H1 (cell line): ENCODE data around the gene PSKH1. TPM values are rescaled to one million over a fixed set of nuclear protein-coding genes. Genes with fewer than 3 reads are reported as not detected.

Experiments used
- CTCF ChIA-PET: fragments of 300-600 bp; sonication (Branson Sonifier 250); formaldehyde crosslinking; loops from one replicate; lab custom pipeline; 2021; ENCODE audit not compliant: partially characterized antibody; lab: Charles Lee
- POLR2A ChIA-PET: fragments of 300-600 bp; sonication (Branson Sonifier 250); formaldehyde crosslinking; loops from one replicate; lab custom pipeline; 2021; ENCODE audit warnings: inconsistent platforms; ENCODE audit not compliant: partially characterized antibody; lab: Charles Lee
- DNase-seq, 2 experiments: peaks; one replicate each; pipeline versions ENCODE4 v3.0.0 to v3.0.0-alpha.2; 2010 to 2022; ENCODE audit warnings: low spot score in 2 of 2, low read depth in 1 of 2, mixed read lengths in 1 of 2
- FAIRE-seq: peaks from 2 replicates; lab custom pipeline; 2011; peaks lifted over from hg19 to GRCh38; lab: Jason Lieb, UNC
- H2AFZ ChIP-seq: 2 replicates; pipeline ENCODE4 v1.8.1; 2012; ENCODE audit warnings: low read length, inconsistent platforms
- H2AK5ac ChIP-seq: 2 replicates; pipeline ENCODE4 v1.6.1; 2013; ENCODE audit warnings: low read depth, low read length
- H2BK120ac ChIP-seq: replicated peaks from 2 replicates; pipeline ENCODE3; 2013; ENCODE audit warnings: low read depth, low read length, inconsistent platforms
- H2BK12ac ChIP-seq: 2 replicates; pipeline ENCODE4 v1.6.1; 2013; ENCODE audit warnings: low read depth, low read length
- H2BK15ac ChIP-seq: 2 replicates; pipeline ENCODE4 v1.6.1; 2013; ENCODE audit warnings: low read length
- H2BK20ac ChIP-seq: 2 replicates; pipeline ENCODE4 v1.6.1; 2013; ENCODE audit warnings: low read length
- H2BK5ac ChIP-seq: 2 replicates; pipeline ENCODE4 v1.6.1; 2013; ENCODE audit warnings: low read depth, low read length
- H3K14ac ChIP-seq: 2 replicates; pipeline ENCODE4 v1.6.1; 2013; ENCODE audit warnings: inconsistent platforms; ENCODE audit not compliant: insufficient read length
- H3K18ac ChIP-seq: 2 replicates; pipeline ENCODE4 v1.6.1; 2013; ENCODE audit warnings: low read length; ENCODE audit errors: extremely low read depth
- H3K23ac ChIP-seq: 2 replicates; pipeline ENCODE4 v1.6.1; 2013; ENCODE audit warnings: inconsistent platforms; ENCODE audit not compliant: insufficient read length
- H3K23me2 ChIP-seq: 2 replicates; pipeline ENCODE4 v1.6.1; 2013; ENCODE audit warnings: low read depth, low read length
- H3K27ac ChIP-seq: 2 replicates; pipeline ENCODE4 v1.6.1; 2011; ENCODE audit warnings: low read depth, low read length, inconsistent platforms
- H3K27me3 ChIP-seq, 4 experiments: replicated peaks in 1 of 4; 1 replicate in 1 of 4; 2 replicates in 3 of 4; pipeline versions ENCODE4 v1.6.1 to v1.8.1; 2011 to 2013; ENCODE audit warnings: low read length in 3 of 4, mild to moderate bottlenecking in 3 of 4, inconsistent platforms in 2 of 4, mixed read lengths in 2 of 4, moderate library complexity in 1 of 4; ENCODE audit not compliant: control insufficient read depth in 3 of 4, insufficient read depth in 3 of 4; ENCODE audit errors: extremely low read depth in 1 of 4
- H3K36me3 ChIP-seq, 4 experiments: 2 replicates each; pipeline versions ENCODE4 v1.6.1 to v1.8.1; 2011 to 2013; ENCODE audit warnings: mild to moderate bottlenecking in 4 of 4, low read length in 3 of 4, moderate library complexity in 2 of 4, control low read depth in 1 of 4, inconsistent platforms in 1 of 4; ENCODE audit not compliant: insufficient read depth in 4 of 4, control insufficient read depth in 2 of 4
- H3K4ac ChIP-seq: replicated peaks from 2 replicates; pipeline ENCODE3; 2013; ENCODE audit warnings: low read length, low read depth, mixed read lengths, inconsistent platforms; ENCODE audit not compliant: insufficient read length
- H3K4me1 ChIP-seq, 4 experiments: replicated peaks in 1 of 4; 1 replicate in 1 of 4; 2 replicates in 3 of 4; pipeline versions ENCODE4 v1.6.1 to v1.8.1; 2011 to 2013; ENCODE audit warnings: low read length in 3 of 4, inconsistent platforms in 2 of 4, mixed read lengths in 1 of 4; ENCODE audit not compliant: insufficient read depth in 4 of 4, control insufficient read depth in 3 of 4
- H3K4me2 ChIP-seq, 2 experiments: 2 replicates each; pipeline versions ENCODE4 v1.6.1 to v1.8.1; 2011 to 2013; ENCODE audit warnings: low read depth in 2 of 2, low read length in 2 of 2, control low read depth in 1 of 2, inconsistent platforms in 1 of 2, mild to moderate bottlenecking in 1 of 2; ENCODE audit not compliant: insufficient read depth in 1 of 2
- H3K4me3 ChIP-seq, 4 experiments: fragments of 200-600, 300-600 bp in 1 of 4; sonication (generic), shearing (Covaris generic), sonication (Bioruptor Twin) in 1 of 4; 2 replicates each; pipeline versions ENCODE4 v1.5.1 to v1.8.1; 2011 to 2016; ENCODE audit warnings: low read length in 4 of 4, low read depth in 3 of 4, control low read depth in 2 of 4, inconsistent platforms in 2 of 4, mild to moderate bottlenecking in 2 of 4, mixed read lengths in 1 of 4, moderate library complexity in 1 of 4; ENCODE audit not compliant: insufficient read depth in 2 of 4; ENCODE audit errors: extremely low read depth in 1 of 4
- H3K56ac ChIP-seq: replicated peaks from 2 replicates; pipeline ENCODE3; 2013; ENCODE audit warnings: low read depth, mild to moderate bottlenecking, mixed read lengths, low read length, inconsistent platforms; ENCODE audit not compliant: insufficient read length
- H3K79me1 ChIP-seq: 2 replicates; pipeline ENCODE4 v1.6.1; 2013; ENCODE audit warnings: low read depth, low read length, control low read depth
- H3K79me2 ChIP-seq, 2 experiments: 2 replicates each; pipeline versions ENCODE4 v1.6.1 to v1.8.1; 2012 to 2013; ENCODE audit warnings: low read length in 2 of 2, mild to moderate bottlenecking in 2 of 2, inconsistent platforms in 1 of 2; ENCODE audit not compliant: insufficient read depth in 2 of 2, control insufficient read depth in 1 of 2
- H3K9ac ChIP-seq, 4 experiments: replicated peaks in 1 of 4; 1 replicate in 1 of 4; 2 replicates in 3 of 4; pipeline versions ENCODE4 v1.6.1 to v1.8.1; 2011 to 2013; ENCODE audit warnings: low read depth in 3 of 4, low read length in 3 of 4, control low read depth in 2 of 4, mild to moderate bottlenecking in 2 of 4, moderate library complexity in 2 of 4, inconsistent platforms in 1 of 4; ENCODE audit errors: extremely low read depth in 1 of 4
- H3K9me3 ChIP-seq, 2 experiments: 2 replicates each; pipeline versions ENCODE4 v1.6.1 to v1.8.1; 2012 to 2013; ENCODE audit warnings: mild to moderate bottlenecking in 2 of 2, moderate library complexity in 2 of 2, control low read depth in 1 of 2, inconsistent platforms in 1 of 2, low read depth in 1 of 2, low read length in 1 of 2, mixed read lengths in 1 of 2; ENCODE audit not compliant: insufficient read depth in 2 of 2
- H4K20me1 ChIP-seq, 2 experiments: replicated peaks in 1 of 2; 2 replicates each; pipeline versions ENCODE3 to v1.8.1; 2011 to 2013; ENCODE audit warnings: inconsistent platforms in 2 of 2, low read length in 2 of 2, mild to moderate bottlenecking in 1 of 2; ENCODE audit not compliant: insufficient read depth in 2 of 2, control insufficient read depth in 1 of 2
- H4K5ac ChIP-seq: 2 replicates; pipeline ENCODE4 v1.6.1; 2013; ENCODE audit warnings: low read length, low read depth, mixed read lengths, inconsistent platforms; ENCODE audit not compliant: insufficient read length
- H4K8ac ChIP-seq: 2 replicates; pipeline ENCODE4 v1.8.0; 2013; ENCODE audit warnings: mild to moderate bottlenecking, moderate library complexity, low read length, inconsistent platforms; ENCODE audit not compliant: insufficient read depth; ENCODE audit errors: extremely low read depth
- H4K91ac ChIP-seq: replicated peaks from 2 replicates; pipeline ENCODE3; 2013; ENCODE audit warnings: low read length, mixed read lengths, inconsistent platforms; ENCODE audit not compliant: insufficient read length
- CBX8 ChIP-seq: fragments of 300-800, 300-1000 bp; sonication (generic); IDR thresholded peaks from 2 replicates; pipeline ENCODE4 v1.7.1; 2016; ENCODE audit warnings: low read depth, low read length, borderline replicate concordance
- CHD2 ChIP-seq: IDR thresholded peaks from 2 replicates; pipeline ENCODE4 v1.6.1; 2012; ENCODE audit warnings: low read length, improper control_type of control experiment
- CTBP2 ChIP-seq: IDR thresholded peaks from 2 replicates; pipeline ENCODE4 v1.7.0; 2011; ENCODE audit warnings: borderline replicate concordance, mild to moderate bottlenecking, moderate library complexity, mixed read lengths, low read length; ENCODE audit not compliant: insufficient read depth, insufficient read length
- GTF2F1 ChIP-seq: IDR thresholded peaks from 2 replicates; pipeline ENCODE4 v1.6.1; 2012; ENCODE audit warnings: low read depth, low read length, improper control_type of control experiment, borderline replicate concordance
- HDAC2 ChIP-seq, 2 experiments: fragments of 300-600 bp in 1 of 2; sonication (generic) in 1 of 2; IDR thresholded peaks; 2 replicates each; pipeline ENCODE4 v1.6.1; 2011 to 2012; ENCODE audit warnings: low read depth in 2 of 2, low read length in 2 of 2, mild to moderate bottlenecking in 2 of 2, moderate library complexity in 2 of 2, borderline replicate concordance in 1 of 2, inconsistent platforms in 1 of 2
- KDM4A ChIP-seq: IDR thresholded peaks from one replicate; pipeline ENCODE4 v1.7.1; 2012; ENCODE audit warnings: low read depth, mild to moderate bottlenecking, moderate library complexity, low read length, inconsistent platforms; ENCODE audit not compliant: severe bottlenecking
- KDM5A ChIP-seq: fragments of 200-600 bp; IDR thresholded peaks from 2 replicates; pipeline ENCODE4 v1.7.1; 2012; ENCODE audit warnings: mild to moderate bottlenecking, low read length, inconsistent platforms, mixed read lengths
- NRF1 ChIP-seq: IDR thresholded peaks from 2 replicates; pipeline ENCODE4 v1.6.1; 2011; ENCODE audit warnings: mild to moderate bottlenecking, low read depth, low read length, improper control_type of control experiment
- POLR2A ChIP-seq, 2 experiments: IDR thresholded peaks; 1 replicate in 1 of 2; 2 replicates in 1 of 2; pipeline ENCODE4 v1.6.1; 2011; ENCODE audit warnings: low read depth in 2 of 2, low read length in 2 of 2, mild to moderate bottlenecking in 2 of 2; ENCODE audit errors: control extremely low read depth in 1 of 2
- POU5F1 ChIP-seq: IDR thresholded peaks from 2 replicates; pipeline ENCODE4 v1.6.1; 2011; ENCODE audit warnings: low read depth, mild to moderate bottlenecking, low read length, moderate library complexity
- YY1 ChIP-seq: IDR thresholded peaks from 2 replicates; pipeline ENCODE4 v1.6.1; 2011; ENCODE audit warnings: low read depth, mild to moderate bottlenecking, low read length
- WGBS, 2 experiments: shearing (Covaris generic) in 1 of 2; methylation state at CpG; one replicate each; pipeline versions ENCODE4 v1.1.6 to v1.1.7; 2013 to 2015; ENCODE audit warnings: low lambda C conversion rate in 2 of 2, mixed read lengths in 2 of 2, inconsistent platforms in 1 of 2, low coverage in 1 of 2, missing lambda C conversion rate in 1 of 2; ENCODE audit not compliant: insufficient replicate concordance in 2 of 2, insufficient coverage in 1 of 2, insufficient read length in 1 of 2; ENCODE audit errors: extremely low coverage in 1 of 2, missing lambda C conversion rate in 1 of 2; 5-methylcytosine and 5-hydroxymethylcytosine counted together
- polyA plus RNA-seq, 7 experiments: library from polyadenylated mRNA; depleted of rRNA in 3 of 7; stranded (reverse) in 5 of 7; unstranded in 2 of 7; fragments of >200 nt in 5 of 7; fragments of 200-250 nt in 2 of 7; gene quantifications; 1 replicate in 5 of 7; 2 replicates in 1 of 7; 4 replicates in 1 of 7; pipeline versions ENCODE4 v1.2.1 to v1.2.3, GENCODE V29; 2011 to 2013; ENCODE audit warnings: missing spikeins in 2 of 7, mixed read lengths in 2 of 7
- total RNA-seq: library from RNA; stranded (reverse); fragmentation: NEBNext Ultra II Directional; extraction: Animal tissue kit (Norgen Biotek cat#: 25700); gene quantifications from 2 replicates; pipeline ENCODE4 v1.2.1, GENCODE V29; 2021
- TF ChIP-seq, protein P1 (sequence below): IDR thresholded peaks from 2 replicates; pipeline ENCODE4 v1.6.1; 2012; ENCODE audit warnings: inconsistent platforms
- TF ChIP-seq, protein P2 (sequence below): IDR thresholded peaks from 2 replicates; pipeline ENCODE4 v1.6.1; 2011; ENCODE audit warnings: low read depth, mild to moderate bottlenecking, low read length; ENCODE audit not compliant: insufficient read depth

Gene PSKH1
- total and polyA plus RNA-seq, 2 of the 8 experiments (the other 6 are each of a cell fraction or from before 2014, with no cell fraction given) = 24.8 to 51.0 TPM

DNA sequence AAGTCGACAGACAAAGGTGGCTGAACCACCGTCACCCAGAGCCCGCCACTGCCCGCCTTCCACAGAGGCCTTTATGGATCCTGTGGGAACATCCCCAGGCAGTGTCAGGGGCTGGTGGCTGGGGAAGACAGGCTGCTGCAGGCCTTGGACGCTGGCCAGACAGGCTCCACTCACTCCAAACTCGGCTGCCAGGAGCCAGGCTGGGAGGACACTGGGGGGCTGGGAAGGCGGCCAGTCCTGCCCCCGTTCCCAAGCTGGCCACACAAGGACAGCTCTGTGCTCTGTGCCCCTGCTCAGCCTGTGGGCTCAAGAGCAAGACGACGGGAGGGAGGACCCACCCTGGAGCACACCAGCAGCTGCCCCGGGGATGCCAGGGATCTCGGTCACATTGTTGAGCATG is 58.4 kb downstream of the PSKH1 start:
- WGBS, 2 experiments = 91% methylated on average over 11 of the region's 12 CpGs; no CpG with 5 or more reads in 1 of the 2 experiments
- H2BK20ac ChIP-seq = no peak overlapping the region
- no peak overlapping the region for H3K14ac ChIP-seq
- H3K23ac ChIP-seq = no peak overlapping the region
- H3K4ac ChIP-seq = no peak overlapping the region
- CTCF ChIA-PET = interaction anchor here (0.6 to 2.6 kb wide), 3 partner anchors 10 to 132 kb away, joined by 3 to 19 read pairs (median 5); no protein-coding TSS in a partner anchor
- no peak overlapping the region for H2AFZ ChIP-seq
- H3K18ac ChIP-seq = no peak overlapping the region
- peaks cover 9 to 49% (median 18%) of the 10 kb centered on the region in 4 experiments for H3K36me3 ChIP-seq
- H2BK15ac ChIP-seq = no peak overlapping the region
- H4K5ac ChIP-seq = no peak overlapping the region
- H3K4me1 ChIP-seq = no peaks in the 10 kb centered on the region
- H3K56ac ChIP-seq = no peak overlapping the region
- H3K79me2 ChIP-seq = no peaks in the 10 kb centered on the region
- no peak for DNase-seq
- no peaks in the 10 kb centered on the region; the same call in 1 of the 2 replicates for H3K79me1 ChIP-seq
- no peak overlapping the region for H3K9ac ChIP-seq
- H2AK5ac ChIP-seq = no peak overlapping the region
- H3K4me2 ChIP-seq = no peak overlapping the region
- H3K27me3 ChIP-seq = no peaks in the 10 kb centered on the region
- peaks cover 3% of the 10 kb centered on the region; the same call in 1 of the 2 replicates for H3K23me2 ChIP-seq
- H3K9me3 ChIP-seq = no peaks in the 10 kb centered on the region
- H4K20me1 ChIP-seq = peaks cover 2 to 22% of the 10 kb centered on the region in 2 experiments
- no peak overlapping the region for H3K4me3 ChIP-seq
- H2BK120ac ChIP-seq = no peak overlapping the region
- H2BK5ac ChIP-seq = no peak overlapping the region
- H4K91ac ChIP-seq = no peak overlapping the region
- POLR2A ChIA-PET = interaction anchor here (1.2 to 8.5 kb wide), 3 partner anchors 9 to 16 kb away, joined by 3 to 47 read pairs (median 3); partner anchors contain the start of gene PSMB10
- H3K27ac ChIP-seq = no peak overlapping the region
- no peak overlapping the region for H2BK12ac ChIP-seq
- FAIRE-seq = no peak
- H4K8ac ChIP-seq = no peak overlapping the region
- TF ChIP-seq YY1 (no peak), CHD2 (no peak), NRF1 (no peak), KDM5A (no peak), POU5F1 (no peak), POLR2A (IDR thresholded peaks at IDR 0.05; ENCODE audit: control extremely low read depth in 1 of 2, low read depth in 2 of 2, low read length in 2 of 2) (no peak), CBX8 (no peak), HDAC2 (IDR thresholded peaks at IDR 0.05; ENCODE audit: borderline replicate concordance in 1 of 2, low read depth in 2 of 2, low read length in 2 of 2) (no peak), KDM4A (no peak), CTBP2 (no peak), GTF2F1 (no peak)
- TF ChIP-seq, protein P1, sequence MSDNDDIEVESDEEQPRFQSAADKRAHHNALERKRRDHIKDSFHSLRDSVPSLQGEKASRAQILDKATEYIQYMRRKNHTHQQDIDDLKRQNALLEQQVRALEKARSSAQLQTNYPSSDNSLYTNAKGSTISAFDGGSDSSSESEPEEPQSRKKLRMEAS = no peak
- TF ChIP-seq, protein P2, sequence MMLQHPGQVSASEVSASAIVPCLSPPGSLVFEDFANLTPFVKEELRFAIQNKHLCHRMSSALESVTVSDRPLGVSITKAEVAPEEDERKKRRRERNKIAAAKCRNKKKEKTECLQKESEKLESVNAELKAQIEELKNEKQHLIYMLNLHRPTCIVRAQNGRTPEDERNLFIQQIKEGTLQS = no peak
